ENCODE results near the gene CYTH4. TPM values are rescaled to one million over a fixed set of nuclear protein-coding genes. Genes with fewer than 3 reads are reported as not detected.

Gene CYTH4
- total RNA-seq, 2 donors from 2014 or later, result not detected

DNA sequence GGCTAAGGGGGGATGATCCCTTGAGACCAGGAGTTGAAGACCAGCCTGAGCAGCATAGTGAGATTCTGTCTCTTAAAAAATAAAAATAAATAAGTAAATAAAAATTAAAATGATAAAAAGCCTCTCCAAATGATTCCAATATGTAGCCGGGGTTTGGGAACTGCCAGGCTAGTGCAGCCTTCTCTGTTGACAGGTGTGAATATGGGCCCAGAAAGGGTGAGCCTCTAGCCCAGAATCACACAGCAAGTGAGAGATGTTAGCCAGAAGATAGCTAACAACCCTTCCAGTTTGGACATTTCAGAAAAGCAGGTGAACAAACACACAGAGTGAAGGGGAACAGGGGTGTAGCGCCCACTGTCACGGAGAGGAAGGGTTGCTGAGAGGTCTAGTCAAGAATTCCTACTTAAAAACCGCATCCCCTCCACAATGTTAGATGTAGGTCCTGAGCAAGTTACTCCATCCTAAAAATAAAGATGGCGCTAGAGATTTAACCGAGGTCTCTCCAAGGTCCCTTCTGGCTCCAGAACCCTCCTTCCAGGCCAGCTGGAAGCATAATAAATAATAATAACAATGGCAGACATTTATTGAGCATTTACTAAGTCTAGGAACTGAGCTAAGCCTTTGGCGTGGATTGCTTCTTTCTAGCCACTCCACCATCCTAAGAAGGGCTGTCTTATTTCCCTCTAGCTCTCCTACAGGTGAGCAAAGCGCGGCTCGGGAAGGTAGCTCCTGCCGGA, 51.6 kb downstream of the CYTH4 start:
- H3K9ac ChIP-seq (ENCODE audit: extremely low read depth, low read length, poor library complexity, severe bottlenecking), result no peak overlapping the region
- no peak overlapping the region for H3K27ac ChIP-seq (ENCODE audit: low read depth, low read length)
- DNase-seq, result no peak
- H3K9me3 ChIP-seq (ENCODE audit: control insufficient read depth, low read length), result no peaks in the 10 kb centered on the region
- no peaks in the 10 kb centered on the region for H3K9me3 Mint-ChIP-seq
- peaks cover 61% of the 10 kb centered on the region for H3K27me3 Mint-ChIP-seq (ENCODE audit: insufficient read depth)
- H3K36me3 Mint-ChIP-seq (ENCODE audit: low read depth), result no peaks in the 10 kb centered on the region
- no peak overlapping the region for H3K4me3 ChIP-seq (ENCODE audit: low read length)
- H3K27me3 ChIP-seq (ENCODE audit: control insufficient read depth, insufficient read depth, low read length, poor library complexity, severe bottlenecking), result peaks cover 49% of the 10 kb centered on the region
- no peaks in the 10 kb centered on the region for H3K36me3 ChIP-seq (ENCODE audit: control insufficient read depth, insufficient read depth, low read length)
- WGBS, 2 experiments (ENCODE audit: insufficient coverage in 1 of 2, insufficient read length in 1 of 2), result 42 to 77% methylated on average over 3 to 11 of the region's 11 CpGs
- TF ChIP-seq, protein P1, sequence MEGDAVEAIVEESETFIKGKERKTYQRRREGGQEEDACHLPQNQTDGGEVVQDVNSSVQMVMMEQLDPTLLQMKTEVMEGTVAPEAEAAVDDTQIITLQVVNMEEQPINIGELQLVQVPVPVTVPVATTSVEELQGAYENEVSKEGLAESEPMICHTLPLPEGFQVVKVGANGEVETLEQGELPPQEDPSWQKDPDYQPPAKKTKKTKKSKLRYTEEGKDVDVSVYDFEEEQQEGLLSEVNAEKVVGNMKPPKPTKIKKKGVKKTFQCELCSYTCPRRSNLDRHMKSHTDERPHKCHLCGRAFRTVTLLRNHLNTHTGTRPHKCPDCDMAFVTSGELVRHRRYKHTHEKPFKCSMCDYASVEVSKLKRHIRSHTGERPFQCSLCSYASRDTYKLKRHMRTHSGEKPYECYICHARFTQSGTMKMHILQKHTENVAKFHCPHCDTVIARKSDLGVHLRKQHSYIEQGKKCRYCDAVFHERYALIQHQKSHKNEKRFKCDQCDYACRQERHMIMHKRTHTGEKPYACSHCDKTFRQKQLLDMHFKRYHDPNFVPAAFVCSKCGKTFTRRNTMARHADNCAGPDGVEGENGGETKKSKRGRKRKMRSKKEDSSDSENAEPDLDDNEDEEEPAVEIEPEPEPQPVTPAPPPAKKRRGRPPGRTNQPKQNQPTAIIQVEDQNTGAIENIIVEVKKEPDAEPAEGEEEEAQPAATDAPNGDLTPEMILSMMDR (conservative IDR thresholded peaks at IDR 0.05), result peak; percentile 22
- peaks cover 8% of the 10 kb centered on the region for H3K4me1 Mint-ChIP-seq
- H3K4me3 Mint-ChIP-seq, result peak overlapping the region; percentile 44
- no peak overlapping the region for H3K27ac Mint-ChIP-seq
- H3K4me1 ChIP-seq (ENCODE audit: control insufficient read depth, insufficient read depth, low read length), result no peaks in the 10 kb centered on the region

DNA sequence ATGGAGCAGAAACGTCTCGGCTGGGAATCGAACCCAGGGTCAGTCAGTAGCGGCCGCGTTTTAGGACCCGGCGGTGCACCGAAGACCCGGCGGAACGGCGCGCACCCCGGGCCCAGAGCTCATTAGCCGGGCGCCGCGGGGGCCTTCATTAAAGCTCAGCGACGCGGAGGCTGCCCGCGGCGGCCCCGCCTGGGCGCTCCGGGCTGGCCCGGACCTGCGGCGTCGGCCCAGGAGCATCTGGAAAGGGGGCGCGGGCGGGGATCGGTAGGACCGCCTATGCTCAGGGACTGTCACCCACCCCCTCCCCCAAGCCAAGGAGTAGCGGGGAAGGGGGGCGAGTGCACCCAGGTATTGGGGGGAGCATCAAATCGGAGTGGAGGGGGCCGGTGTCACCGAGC, 52.2 kb downstream of the CYTH4 start:
- Mint-ChIP-seq H3K27me3 (ENCODE audit: insufficient read depth) (peaks cover 55% of the 10 kb centered on the region), H3K4me3 (peak overlapping the region; percentile 44), H3K9me3 (no peaks in the 10 kb centered on the region), H3K4me1 (peaks cover 8% of the 10 kb centered on the region), H3K27ac (no peak overlapping the region), H3K36me3 (ENCODE audit: low read depth) (no peaks in the 10 kb centered on the region)
- H3K9me3 ChIP-seq (ENCODE audit: control insufficient read depth, low read length), result no peaks in the 10 kb centered on the region
- no peak overlapping the region for H3K9ac ChIP-seq (ENCODE audit: extremely low read depth, low read length, poor library complexity, severe bottlenecking)
- H3K4me1 ChIP-seq (ENCODE audit: control insufficient read depth, insufficient read depth, low read length), result no peaks in the 10 kb centered on the region
- DNase-seq, result peak; percentile 69
- no peaks in the 10 kb centered on the region for H3K36me3 ChIP-seq (ENCODE audit: control insufficient read depth, insufficient read depth, low read length)
- H3K27ac ChIP-seq (ENCODE audit: low read depth, low read length), result no peak overlapping the region
- WGBS, 2 experiments (ENCODE audit: insufficient coverage in 1 of 2, insufficient read length in 1 of 2), result 0 to 3% methylated on average over 3 to 37 of the region's 42 CpGs
- no peak overlapping the region for H3K4me3 ChIP-seq (ENCODE audit: low read length)
- TF ChIP-seq, protein P1 (conservative IDR thresholded peaks at IDR 0.05), result no peak
- peaks cover 43% of the 10 kb centered on the region for H3K27me3 ChIP-seq (ENCODE audit: control insufficient read depth, insufficient read depth, low read length, poor library complexity, severe bottlenecking)

DNA sequence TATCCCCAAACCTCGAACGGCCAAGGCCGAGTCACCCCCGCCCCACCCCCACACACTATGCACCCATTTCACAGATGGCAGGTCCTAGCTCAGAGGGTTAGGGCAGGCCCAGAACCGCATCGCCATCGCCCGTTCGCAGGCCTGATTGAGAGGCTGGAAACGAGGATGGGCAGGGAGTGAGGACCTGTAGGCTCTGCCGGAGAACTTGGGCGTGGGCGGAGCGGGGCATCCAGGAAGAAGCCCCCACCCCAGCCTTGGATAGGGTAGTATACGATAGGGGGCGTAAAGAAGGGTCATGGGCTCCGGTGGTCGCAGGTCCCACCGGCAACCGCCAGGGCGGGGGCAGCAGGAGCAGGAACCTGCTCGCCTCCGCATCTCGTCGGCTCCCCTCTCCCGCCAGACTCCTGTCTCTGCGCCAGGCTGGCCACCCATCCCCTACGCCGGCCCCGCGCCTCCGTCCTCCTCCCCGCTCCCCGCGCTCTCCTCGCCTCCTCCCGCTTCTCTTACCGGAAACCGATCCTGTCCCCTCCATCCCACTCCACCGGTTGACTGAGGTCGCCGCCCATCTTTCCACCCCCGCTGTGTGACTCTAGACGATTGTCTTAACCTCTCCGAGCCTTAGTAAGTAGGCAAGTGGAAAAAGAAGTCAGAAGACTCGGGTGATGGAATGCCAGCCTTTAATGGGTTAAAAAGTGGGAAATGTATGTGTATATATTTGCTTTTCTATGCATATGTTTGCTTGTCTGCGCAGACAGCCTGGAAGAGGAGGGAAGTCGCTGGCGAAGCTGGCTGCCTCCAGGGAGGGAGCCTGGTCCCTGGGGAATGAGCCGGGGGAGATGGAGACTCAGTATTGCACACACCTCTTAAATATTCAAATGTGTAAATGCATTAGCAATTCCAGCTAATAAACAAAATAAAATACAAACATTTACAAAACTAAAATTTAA, 52.8 kb downstream of the CYTH4 start:
- peaks cover 8% of the 10 kb centered on the region for H3K4me1 Mint-ChIP-seq
- peaks cover 49% of the 10 kb centered on the region for H3K27me3 Mint-ChIP-seq (ENCODE audit: insufficient read depth)
- no peaks in the 10 kb centered on the region for H3K9me3 ChIP-seq (ENCODE audit: control insufficient read depth, low read length)
- no peaks in the 10 kb centered on the region for H3K36me3 ChIP-seq (ENCODE audit: control insufficient read depth, insufficient read depth, low read length)
- no peaks in the 10 kb centered on the region for H3K4me1 ChIP-seq (ENCODE audit: control insufficient read depth, insufficient read depth, low read length)
- no peak overlapping the region for H3K27ac Mint-ChIP-seq
- H3K36me3 Mint-ChIP-seq (ENCODE audit: low read depth), result no peaks in the 10 kb centered on the region
- DNase-seq, result peak; percentile 86
- WGBS, 2 experiments (ENCODE audit: insufficient coverage in 1 of 2, insufficient read length in 1 of 2), result 5 to 6% methylated on average over 28 to 49 of the region's 50 CpGs
- no peak overlapping the region for H3K9ac ChIP-seq (ENCODE audit: extremely low read depth, low read length, poor library complexity, severe bottlenecking)
- H3K27me3 ChIP-seq (ENCODE audit: control insufficient read depth, insufficient read depth, low read length, poor library complexity, severe bottlenecking), result peaks cover 41% of the 10 kb centered on the region
- TF ChIP-seq, protein P1 (conservative IDR thresholded peaks at IDR 0.05), result peak; percentile 72
- peak overlapping the region; percentile 44 for H3K4me3 Mint-ChIP-seq
- H3K4me3 ChIP-seq (ENCODE audit: low read length), result no peak overlapping the region
- H3K27ac ChIP-seq (ENCODE audit: low read depth, low read length), result no peak overlapping the region
- H3K9me3 Mint-ChIP-seq, result no peaks in the 10 kb centered on the region
